ENCODE measurements around the gene EYS.

The EYS gene

DNA sequence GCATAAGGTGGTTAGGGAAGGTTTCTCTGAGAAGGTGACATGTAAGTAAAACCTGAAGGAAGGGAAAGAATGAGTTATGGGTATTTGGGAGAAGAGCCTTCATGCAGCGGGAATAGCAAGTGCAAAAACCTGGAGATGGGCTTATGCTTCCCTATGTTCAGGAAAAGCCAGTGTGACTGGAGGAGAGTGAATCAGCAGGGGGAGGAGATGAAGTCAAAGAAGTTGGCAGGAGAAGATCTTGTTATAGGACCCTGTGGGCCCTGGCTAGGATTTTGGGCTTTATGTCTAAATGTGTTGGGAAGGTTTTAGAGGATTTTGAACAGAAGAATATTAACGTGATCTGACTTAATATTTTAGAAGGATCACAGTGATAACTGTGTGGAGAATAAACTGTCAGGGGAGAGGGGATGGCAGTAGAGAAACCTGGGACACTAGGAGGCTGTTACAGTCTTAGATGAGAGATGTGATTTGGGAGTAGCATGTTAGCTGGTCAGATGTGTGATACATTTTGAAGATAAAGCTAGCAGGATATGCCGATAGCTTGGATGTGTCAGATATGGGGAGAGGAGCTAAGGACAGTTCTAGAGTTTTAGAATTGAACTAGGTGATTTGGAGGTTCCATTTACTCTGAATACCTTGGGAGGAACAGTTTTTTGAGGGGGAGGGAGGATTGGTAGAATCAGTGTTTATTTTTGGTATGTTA is 2030.5 kb downstream of the EYS start:
- no peak for DNase-seq

GRCh38 chr6:63675138-63675537 is 2031.9 kb downstream of the EYS start:
- no peak for DNase-seq

DNA sequence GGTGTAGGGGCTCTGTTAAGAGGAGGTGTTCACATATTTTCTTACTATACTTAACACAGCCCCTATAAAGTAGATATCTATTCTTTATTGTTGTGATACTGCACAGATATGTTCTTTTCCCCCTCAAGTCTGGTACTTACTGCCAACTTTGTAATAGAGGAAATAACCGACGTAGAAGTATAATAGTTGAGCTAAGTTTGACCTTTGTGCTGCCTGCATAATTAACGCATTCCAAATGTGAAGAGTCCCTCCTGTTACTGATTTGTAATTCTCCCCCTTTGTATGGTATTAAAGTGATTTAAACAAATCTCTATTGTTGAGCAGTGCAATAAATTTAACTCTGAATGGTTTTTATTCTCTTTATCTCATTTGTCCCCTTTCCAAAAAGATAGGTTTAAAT is 2032.4 kb downstream of the EYS start:
- no peak for DNase-seq

- DNase-seq = no peak
Measured at GRCh38 chr6:63673692-63674091, 2033.3 kb downstream of the EYS start.

GRCh38 chr6:63672582-63673129 is 2034.4 kb downstream of the EYS start:
- no peak for DNase-seq

GRCh38 chr6:63671098-63671754 is 2035.8 kb downstream of the EYS start:
- no peak for DNase-seq
